RPMI8226 (cell line): ENCODE measurements around the gene PCDHGB3.

Experiments
- DNase-seq: peaks from one replicate; pipeline ENCODE4 v3.0.0-alpha.2; 2015

PCDHGB3 gene

DNA sequence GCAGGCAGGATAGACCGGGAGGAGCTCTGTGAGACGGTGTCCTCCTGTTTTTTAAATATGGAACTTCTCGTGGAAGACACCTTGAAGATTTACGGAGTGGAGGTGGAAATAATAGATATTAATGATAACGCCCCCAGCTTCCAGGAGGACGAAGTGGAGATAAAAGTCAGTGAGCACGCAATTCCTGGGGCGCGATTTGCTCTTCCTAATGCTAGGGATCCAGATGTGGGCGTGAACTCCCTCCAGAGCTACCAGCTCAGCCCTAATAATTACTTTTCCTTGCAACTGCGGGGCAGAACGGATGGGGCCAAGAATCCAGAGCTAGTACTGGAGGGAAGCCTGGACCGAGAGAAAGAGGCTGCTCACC, 51.4 kb downstream of the PCDHGB3 start:
- no peak for DNase-seq
